NCI-H128 (cell line): Measurements from ENCODE around the gene NBAS.
"Not testable (repeated sequence)": the region's sequence is repeated elsewhere in the genome, so short reads cannot be mapped to it uniquely, and the experiment has no call there.

Experiments
- DNase-seq: peaks from one replicate; lab custom pipeline; 2025; ENCODE audit not compliant: unreplicated experiment; lab: John Stamatoyannopoulos, UW

Gene NBAS

GRCh38 chr2:15427987-15428386 lies 133.1 kb downstream of the NBAS start:
- no peak for DNase-seq

- no peak for DNase-seq
Measured at GRCh38 chr2:15426606-15427005, 134.5 kb downstream of the NBAS start.

- DNase-seq: no peak
Measured at GRCh38 chr2:15425712-15426111, 135.4 kb downstream of the NBAS start.

GRCh38 chr2:15421753-15422152 lies 139.4 kb downstream of the NBAS start:
- no peak for DNase-seq

- no peak for DNase-seq
Measured at GRCh38 chr2:15415748-15416147, 145.4 kb downstream of the NBAS start.

GRCh38 chr2:15412779-15413178 lies 148.4 kb downstream of the NBAS start:
- no peak for DNase-seq

GRCh38 chr2:15412309-15412708 lies 148.8 kb downstream of the NBAS start:
- no peak for DNase-seq

GRCh38 chr2:15410884-15411283 lies 150.2 kb downstream of the NBAS start:
- DNase-seq: no peak

- DNase-seq: no peak
Measured at GRCh38 chr2:15408759-15409158, 152.4 kb downstream of the NBAS start.

- no peak for DNase-seq
Measured at GRCh38 chr2:15407666-15408065, 153.5 kb downstream of the NBAS start.

- DNase-seq: not testable (repeated sequence)
Measured at GRCh38 chr2:15404511-15404910, 156.6 kb downstream of the NBAS start.

- no peak for DNase-seq
Measured at GRCh38 chr2:15400240-15400826, 160.8 kb downstream of the NBAS start.

- no peak for DNase-seq
Measured at GRCh38 chr2:15399241-15399640, 161.9 kb downstream of the NBAS start.

- no peak for DNase-seq
Measured at GRCh38 chr2:15391751-15392150, 169.4 kb downstream of the NBAS start.

GRCh38 chr2:15389895-15390294 lies 171.2 kb downstream of the NBAS start:
- no peak for DNase-seq

GRCh38 chr2:15389326-15389700 lies 171.8 kb downstream of the NBAS start:
- DNase-seq: no peak

GRCh38 chr2:15388406-15389325 lies 172.5 kb downstream of the NBAS start:
- DNase-seq: no peak

GRCh38 chr2:15385184-15385583 lies 175.9 kb downstream of the NBAS start:
- no peak for DNase-seq

GRCh38 chr2:15383695-15384350 lies 177.3 kb downstream of the NBAS start:
- no peak for DNase-seq

GRCh38 chr2:15378148-15378908 lies 182.8 kb downstream of the NBAS start:
- no peak for DNase-seq

- no peak for DNase-seq
Measured at GRCh38 chr2:15377202-15377601, 183.9 kb downstream of the NBAS start.
